GM10266 (cell line): ENCODE measurements around the gene UXT.

Source experiments
- DNase-seq: peaks from one replicate; pipeline ENCODE4 v3.0.0; 2012; ENCODE audit errors: extremely low spot score
- CTCF ChIP-seq: IDR thresholded peaks from 2 replicates; pipeline ENCODE4 v1.5.1; 2012; ENCODE audit warnings: mild to moderate bottlenecking, low read depth; ENCODE audit not compliant: control insufficient read depth, insufficient read depth; ENCODE audit errors: missing control alignments

UXT gene

GRCh38 chrX:47658684-47659420 lies at the start of gene UXT:
UXT (minus strand) TSS chrX:47659180; CDS start chrX:47658927, 253 bp downstream.
- no peak for TF ChIP-seq CTCF
- peak; percentile 80 for DNase-seq

- TF ChIP-seq CTCF: no peak
- DNase-seq: no peak
Observed at GRCh38 chrX:47707031-47707780, 48.2 kb upstream of the UXT start.

GRCh38 chrX:47706575-47706974 lies 47.6 kb upstream of the UXT start:
- TF ChIP-seq CTCF: no peak
- no peak for DNase-seq

- TF ChIP-seq CTCF: no peak
- DNase-seq: no peak
Observed at GRCh38 chrX:47704736-47705135, 45.8 kb upstream of the UXT start.

- no peak for TF ChIP-seq CTCF
- no peak for DNase-seq
Observed at GRCh38 chrX:47697181-47697580, 38.2 kb upstream of the UXT start.

- no peak for DNase-seq
- no peak for TF ChIP-seq CTCF
Observed at GRCh38 chrX:47690175-47690574, 31.2 kb upstream of the UXT start.

GRCh38 chrX:47687263-47687662 lies 28.3 kb upstream of the UXT start:
- DNase-seq: no peak
- no peak for TF ChIP-seq CTCF
